Uterus (tissue), 4 donors: ENCODE results near the gene MFSD11. TPM values are rescaled to one million over a fixed set of nuclear protein-coding genes. Genes with fewer than 3 reads are reported as not detected.
"Not testable (repeated sequence)": the region's sequence is repeated elsewhere in the genome, so short reads cannot be mapped to it uniquely, and the experiment has no call there.

Source experiments
- DNase-seq, 2 donors: peaks; one replicate each; pipeline ENCODE4 v3.0.0-alpha.2; 2019 to 2020
- H3K27ac ChIP-seq, 2 donors: fragments of 200-600 bp; sonication (generic); 1 replicate in 1 of 2; 2 replicates in 1 of 2; pipeline ENCODE4 v1.5.1; 2016 to 2018
- H3K27me3 ChIP-seq, 2 donors: fragments of 200-600 bp; sonication (generic); one replicate each; pipeline ENCODE4 v1.5.1; 2018 to 2019; ENCODE audit warnings: control low read depth in 1 of 2
- H3K36me3 ChIP-seq, 2 donors: fragments of 200-600 bp; sonication (generic); one replicate each; pipeline ENCODE4 v1.5.1; 2019; ENCODE audit warnings: control low read depth in 1 of 2
- H3K4me1 ChIP-seq, 2 donors: fragments of 200-600 bp; sonication (generic); one replicate each; pipeline ENCODE4 v1.5.1; 2018 to 2019; ENCODE audit warnings: control low read depth in 1 of 2
- H3K4me3 ChIP-seq, 2 donors: fragments of 200-600 bp; sonication (generic); 1 replicate in 1 of 2; 2 replicates in 1 of 2; pipeline ENCODE4 v1.5.1; 2018 to 2019; ENCODE audit warnings: mild to moderate bottlenecking in 1 of 2
- H3K9me3 ChIP-seq, 2 donors: fragments of 200-600 bp; sonication (generic); one replicate each; pipeline ENCODE4 v1.5.1; 2019; ENCODE audit warnings: control low read depth in 1 of 2
- CTCF ChIP-seq, 4 experiments: fragments of 200-600 bp in 2 of 4; fragments of 450-650 bp in 2 of 4; sonication (generic) in 2 of 4; IDR thresholded peaks; one replicate each; pipeline ENCODE4 v1.5.1; 2016 to 2019; ENCODE audit warnings: antibody characterized with exemption in 4 of 4, mild to moderate bottlenecking in 2 of 4, moderate library complexity in 1 of 4
- POLR2A ChIP-seq, 2 donors: fragments of 450-650 bp; IDR thresholded peaks; one replicate each; pipeline ENCODE4 v1.6.1; 2016; ENCODE audit warnings: antibody characterized with exemption in 2 of 2, mild to moderate bottlenecking in 1 of 2, moderate library complexity in 1 of 2
- intact Hi-C: fragments of 100-400 bp; cut with DNase I; formaldehyde crosslinking; loops from one replicate; pipeline ENCODE4 v1.15.1; 2023; ENCODE audit warnings: low total_unique reads
- total RNA-seq, 4 donors: library from RNA; depleted of rRNA in 3 of 4; stranded (reverse); fragments of >200 nt in 3 of 4; gene quantifications; one replicate each; pipeline versions ENCODE4 v1.1.0 to v1.2.4, GENCODE V29; 2014 to 2023
- donor health status: DM: yes; HTN: yes; CAD: no.

The MFSD11 gene
- total RNA-seq, 4 donors from 2014 or later, result 32.0 to 69.2 (median 45.2) TPM

GRCh38 chr17:76718516-76718915 is 19.4 kb upstream of the MFSD11 start:
- Histone ChIP-seq H3K9me3 (no peaks in the 10 kb centered on the region), H3K4me3 (no peak overlapping the region), H3K27me3 (no peaks in the 10 kb centered on the region), H3K4me1 (peaks cover 0 to under 1% of the 10 kb centered on the region in 2 donors), H3K27ac (no peak overlapping the region), H3K36me3 (no peaks in the 10 kb centered on the region)
- no peak for DNase-seq
- TF ChIP-seq CTCF (IDR thresholded peaks at IDR 0.05) (no peak), POLR2A (IDR thresholded peaks at IDR 0.05) (no peak)
- intact Hi-C loops, result loop anchor here (5.0 to 10.0 kb wide), 2 partner anchors 36 to 164 kb away; no protein-coding TSS in a partner anchor

GRCh38 chr17:76720211-76720610 is 17.7 kb upstream of the MFSD11 start:
- Histone ChIP-seq H3K4me3 (no peak overlapping the region), H3K27me3 (no peaks in the 10 kb centered on the region), H3K4me1 (peaks cover 8 to 10% of the 10 kb centered on the region in 2 donors), H3K9me3 (no peaks in the 10 kb centered on the region), H3K27ac (no peak overlapping the region), H3K36me3 (no peaks in the 10 kb centered on the region)
- peak in 1 of 2 donors; percentile 8 for DNase-seq
- no peak for TF ChIP-seq POLR2A (IDR thresholded peaks at IDR 0.05)
- TF ChIP-seq CTCF (IDR thresholded peaks at IDR 0.05), result no peak
- intact Hi-C loops, result no loop called here

- intact Hi-C loops, result no loop called here
- H3K4me1 ChIP-seq, result peaks cover 8 to 12% of the 10 kb centered on the region in 2 donors
Measured at GRCh38 chr17:76720941-76721340, 17.0 kb upstream of the MFSD11 start.

GRCh38 chr17:76721463-76721862 is 16.5 kb upstream of the MFSD11 start:
- H3K36me3 ChIP-seq, result no peaks in the 10 kb centered on the region
- intact Hi-C loops, result no loop called here

More at GRCh38 chr17:76720941-76721340, 17.0 kb upstream of the MFSD11 start:
- peak in 1 of 2 donors; percentile 2 for DNase-seq
- H3K9me3 ChIP-seq, result no peaks in the 10 kb centered on the region
- H3K4me3 ChIP-seq, result no peak overlapping the region
- TF ChIP-seq CTCF (IDR thresholded peaks at IDR 0.05), result no peak
- TF ChIP-seq POLR2A (IDR thresholded peaks at IDR 0.05), result no peak
- no peaks in the 10 kb centered on the region for H3K27me3 ChIP-seq
- no peaks in the 10 kb centered on the region for H3K36me3 ChIP-seq
- H3K27ac ChIP-seq, result no peak overlapping the region

GRCh38 chr17:76722279-76722678 is 15.6 kb upstream of the MFSD11 start:
- no peak overlapping the region for H3K27ac ChIP-seq
- DNase-seq, result no peak
- H3K27me3 ChIP-seq, result no peaks in the 10 kb centered on the region
- H3K4me1 ChIP-seq, result peaks cover 8 to 12% of the 10 kb centered on the region in 2 donors
- no peaks in the 10 kb centered on the region for H3K36me3 ChIP-seq
- no peak overlapping the region for H3K4me3 ChIP-seq
- H3K9me3 ChIP-seq, result no peaks in the 10 kb centered on the region
- TF ChIP-seq CTCF (IDR thresholded peaks at IDR 0.05) (no peak), POLR2A (IDR thresholded peaks at IDR 0.05) (no peak)
- intact Hi-C loops, result no loop called here

More at GRCh38 chr17:76721463-76721862, 16.5 kb upstream of the MFSD11 start:
- no peak overlapping the region for H3K27ac ChIP-seq
- H3K9me3 ChIP-seq, result no peaks in the 10 kb centered on the region
- no peak overlapping the region for H3K4me3 ChIP-seq
- peaks cover 8 to 12% of the 10 kb centered on the region in 2 donors for H3K4me1 ChIP-seq
- no peak for DNase-seq
- H3K27me3 ChIP-seq, result no peaks in the 10 kb centered on the region
- TF ChIP-seq POLR2A (IDR thresholded peaks at IDR 0.05), result no peak
- no peak for TF ChIP-seq CTCF (IDR thresholded peaks at IDR 0.05)

- H3K36me3 ChIP-seq, H3K27me3 ChIP-seq, DNase-seq, H3K4me3 ChIP-seq, H3K9me3 ChIP-seq, H3K27ac ChIP-seq, intact Hi-C loops: not testable (repeated sequence)
- H3K4me1 ChIP-seq, result peaks cover 8 to 19% of the 10 kb centered on the region in 2 donors
Measured at GRCh38 chr17:76722977-76723376, 14.9 kb upstream of the MFSD11 start.
